ENCODE measurements around the gene PLXNA4. TPM values are rescaled to one million over a fixed set of nuclear protein-coding genes. Genes with fewer than 3 reads are reported as not detected.

Gene PLXNA4
- total and polyA plus RNA-seq, 11 donors: 1.8 to 22.1 (median 10.5) TPM

DNA sequence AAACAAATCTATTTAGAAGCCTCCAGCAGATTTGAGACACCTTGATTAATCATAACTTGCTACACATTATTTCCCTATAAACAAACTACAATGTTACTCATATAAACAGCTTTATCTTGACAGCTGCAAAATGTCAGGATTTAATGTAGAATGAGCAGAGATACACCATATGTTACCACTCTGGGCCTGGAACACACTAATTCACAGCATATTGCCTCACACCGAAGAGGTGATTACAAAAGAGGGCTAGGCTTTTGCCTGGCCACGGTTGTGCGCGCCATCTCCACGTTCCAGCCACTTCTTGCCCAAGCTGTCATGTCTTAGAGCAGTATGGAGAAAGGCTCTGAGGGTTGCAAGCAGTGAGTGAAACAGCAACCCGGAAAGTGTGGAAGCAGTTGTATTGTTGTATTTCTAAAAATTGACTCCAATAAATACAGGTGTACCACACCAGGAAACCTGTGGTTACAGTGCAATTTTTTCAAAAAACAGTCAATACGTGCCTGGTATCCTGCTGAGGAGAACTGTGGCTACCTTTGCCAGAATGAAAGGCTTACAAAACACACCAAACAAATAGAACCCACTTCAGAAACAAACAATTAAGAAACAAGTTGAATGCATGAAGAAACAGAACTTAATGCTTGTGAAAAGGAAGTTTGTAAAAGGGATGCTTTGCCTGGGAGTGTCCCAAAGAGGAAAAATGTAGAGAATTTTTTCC is 498.1 kb downstream of the PLXNA4 start:
- TF ChIP-seq CTCF (IDR thresholded peaks at IDR 0.05): no peak
- TF ChIP-seq POLR2A (IDR thresholded peaks at IDR 0.05): no peak
- 73 to 84% (median 83%) methylated on average over 7 of the region's 7 CpGs for WGBS, 4 donors
- Histone ChIP-seq H3K27ac (no peak overlapping the region), H3K4me1 (peaks cover 0 to 38% (median 13%) of the 10 kb centered on the region in 12 donors), H3K36me3 (no peaks in the 10 kb centered on the region), H3K27me3 (peaks cover 0 to 4% (median 0%) of the 10 kb centered on the region in 9 donors), H3K4me3 (no peak overlapping the region), H3K9me3 (no peaks in the 10 kb centered on the region)
- intact Hi-C loops (cut with DNase I): no loop called here
- DNase-seq (no peak), ATAC-seq (no peak)

DNA sequence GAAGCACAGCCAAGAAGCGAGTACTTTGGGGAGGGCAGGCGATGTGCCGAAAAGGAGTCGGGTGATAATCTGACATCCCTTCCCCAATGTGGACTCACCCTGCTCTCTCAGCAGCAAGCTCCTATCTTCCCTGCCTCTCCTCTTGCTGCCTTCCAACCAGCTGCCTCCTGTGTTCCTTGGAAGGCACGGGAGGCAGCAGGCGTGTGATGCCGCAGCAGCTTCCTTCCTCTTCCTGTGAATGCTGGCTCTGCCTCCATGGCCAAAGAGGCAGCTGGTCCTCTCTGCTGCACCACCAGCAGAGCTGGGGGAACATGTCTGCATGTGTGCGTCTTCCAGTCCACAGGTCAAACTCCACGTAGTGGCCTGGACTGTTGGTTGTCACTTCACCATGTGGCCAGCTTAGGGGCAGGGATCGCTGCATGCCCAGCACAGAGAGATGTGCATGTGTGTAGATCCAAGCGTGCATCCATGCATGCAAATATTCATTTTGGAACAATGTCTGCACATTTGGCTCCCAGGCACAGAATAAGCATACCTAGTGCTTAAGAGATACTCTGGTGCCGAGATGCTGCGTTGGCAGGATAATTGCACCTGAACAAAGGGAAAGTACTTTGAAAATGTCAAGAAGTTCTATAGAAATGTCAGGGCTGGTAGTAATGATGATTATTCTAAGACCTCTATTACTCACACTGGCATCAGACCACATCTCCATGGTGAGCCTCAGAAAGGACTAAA is 499.8 kb downstream of the PLXNA4 start:
- Histone ChIP-seq H3K4me1 (peaks cover 0 to 31% (median 13%) of the 10 kb centered on the region in 12 donors), H3K9me3 (no peaks in the 10 kb centered on the region), H3K4me3 (no peak overlapping the region), H3K36me3 (no peaks in the 10 kb centered on the region), H3K27me3 (peaks cover 0 to 4% (median 0%) of the 10 kb centered on the region in 9 donors), H3K27ac (no peak overlapping the region)
- no peak for DNase-seq
- TF ChIP-seq CTCF (IDR thresholded peaks at IDR 0.05): no peak
- no peak for TF ChIP-seq POLR2A (IDR thresholded peaks at IDR 0.05)
- no peak for ATAC-seq
- 68 to 82% (median 74%) methylated on average over 13 of the region's 13 CpGs for WGBS, 4 donors
- intact Hi-C loops (cut with DNase I): no loop called here

DNA sequence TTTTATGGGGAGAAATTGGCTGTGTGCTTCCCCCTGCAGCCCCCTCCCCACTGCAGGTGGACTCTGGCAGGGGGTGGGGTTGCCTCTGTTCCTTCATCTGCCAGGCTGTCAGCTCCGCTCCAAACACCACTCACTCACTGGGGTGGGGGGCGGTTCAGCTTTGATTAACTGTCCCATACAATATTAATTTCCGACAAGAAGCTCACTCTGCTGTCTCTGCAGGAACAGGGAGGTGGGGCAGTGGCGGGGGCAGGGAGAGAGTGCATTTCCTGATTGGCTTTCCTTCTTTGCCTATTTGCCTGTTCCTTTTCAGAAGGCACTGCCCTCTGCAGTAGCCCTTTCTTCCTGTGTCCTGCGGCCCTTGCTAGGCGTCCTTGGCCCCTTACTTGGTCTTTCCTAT is 500.8 kb downstream of the PLXNA4 start:
- no peak overlapping the region for H3K27ac ChIP-seq
- H3K4me3 ChIP-seq: no peak overlapping the region
- 41 to 62% (median 58%) methylated on average over 6 of the region's 6 CpGs for WGBS, 4 donors
- peaks cover 0 to 21% (median 5%) of the 10 kb centered on the region in 12 donors for H3K4me1 ChIP-seq
- TF ChIP-seq POLR2A (IDR thresholded peaks at IDR 0.05) (no peak), CTCF (IDR thresholded peaks at IDR 0.05) (no peak)
- DNase-seq (no peak), ATAC-seq (no peak)
- H3K36me3 ChIP-seq: no peaks in the 10 kb centered on the region
- no peaks in the 10 kb centered on the region for H3K9me3 ChIP-seq
- peaks cover 0 to 4% (median 0%) of the 10 kb centered on the region in 9 donors for H3K27me3 ChIP-seq
- intact Hi-C loops (cut with DNase I): no loop called here

- intact Hi-C loops (cut with DNase I): no loop called here
- ATAC-seq (peak in 3 of 4 donors; percentile 70 to 81 (median 80)), DNase-seq (peak in 2 of 5 donors; percentile 53 to 55)
- H3K4me1 ChIP-seq: peaks cover 0 to 19% (median 2%) of the 10 kb centered on the region in 12 donors
- no peak overlapping the region for H3K27ac ChIP-seq
- H3K36me3 ChIP-seq: no peaks in the 10 kb centered on the region
- 33 to 43% (median 43%) methylated on average over 14 to 15 of the region's 15 CpGs for whole genome bisulfite sequencing, 4 donors
- H3K9me3 ChIP-seq: no peaks in the 10 kb centered on the region
- peaks cover 0 to 4% (median 0%) of the 10 kb centered on the region in 9 donors for H3K27me3 ChIP-seq
- no peak overlapping the region for H3K4me3 ChIP-seq
- TF ChIP-seq POLR2A (IDR thresholded peaks at IDR 0.05) (no peak), CTCF (IDR thresholded peaks at IDR 0.05) (no peak)
These were observed 502.2 kb downstream of the PLXNA4 start for GRCh38 chr7:132073920-132074589.
